OCI-LY7 (cell line): Measurements from ENCODE around the gene SEMA6C. TPM values are rescaled to one million over a fixed set of nuclear protein-coding genes. Genes with fewer than 3 reads are reported as not detected.

ENCODE experiments used
- BruUV-seq: library from RNA; stranded (reverse); fragments of 400-500 nt; replicated peaks from 2 replicates; lab custom pipeline; 2021; lab: Mats Ljungman, UMichigan
- CTCF ChIA-PET: fragments of 300-600 bp; sonication (Branson Sonifier 250); formaldehyde crosslinking; loops from one replicate; lab custom pipeline; 2022; ENCODE audit warnings: antibody characterized with exemption; ENCODE audit not compliant: unreplicated experiment; lab: Charles Lee
- POLR2A ChIA-PET: fragments of 300-600 bp; sonication (Branson Sonifier 250); formaldehyde crosslinking; loops from one replicate; lab custom pipeline; 2022; ENCODE audit warnings: antibody characterized with exemption; lab: Charles Lee
- DNase-seq: peaks from one replicate; pipeline ENCODE4 v3.0.0-alpha.2; 2015; ENCODE audit warnings: low spot score
- H2AFZ ChIP-seq: fragments of 200-600 bp; sonication (generic), shearing (Covaris generic); 2 replicates; pipeline ENCODE4 v1.6.1; 2014; ENCODE audit warnings: mild to moderate bottlenecking, antibody characterized with exemption, low read length, moderate library complexity
- H3K27ac ChIP-seq: fragments of 200-600 bp; sonication (generic); 2 replicates; pipeline ENCODE4 v1.5.1; 2014; ENCODE audit warnings: mixed run types, low read depth, mild to moderate bottlenecking, moderate library complexity, low read length, inconsistent platforms; ENCODE audit not compliant: poor library complexity, severe bottlenecking
- H3K36me3 ChIP-seq: fragments of 200-600 bp; sonication (generic); 2 replicates; pipeline ENCODE4 v1.6.1; 2014; ENCODE audit warnings: mild to moderate bottlenecking, antibody characterized with exemption, low read length, moderate library complexity, mixed read lengths; ENCODE audit not compliant: insufficient read depth
- H3K4me1 ChIP-seq: fragments of 200-600 bp; sonication (generic); 2 replicates; pipeline ENCODE4 v1.5.1; 2014; ENCODE audit warnings: mild to moderate bottlenecking, low read length; ENCODE audit not compliant: insufficient read depth, poor library complexity, severe bottlenecking
- H3K4me2 ChIP-seq: fragments of 200-600 bp; sonication (generic); 2 replicates; pipeline ENCODE4 v1.6.1; 2014; ENCODE audit warnings: mild to moderate bottlenecking, low read length
- H3K4me3 ChIP-seq: fragments of 200-600 bp; sonication (generic); 2 replicates; pipeline ENCODE4 v1.5.1; 2014; ENCODE audit warnings: mild to moderate bottlenecking, low read depth, low read length; ENCODE audit not compliant: poor library complexity, severe bottlenecking
- H3K79me2 ChIP-seq: fragments of 200-600 bp; sonication (generic); 2 replicates; pipeline ENCODE4 v1.6.1; 2016; ENCODE audit warnings: low read depth, mild to moderate bottlenecking, low read length, moderate library complexity, mixed read lengths; ENCODE audit not compliant: insufficient read depth
- H3K9me2 ChIP-seq: fragments of 200-600 bp; sonication (generic); 2 replicates; pipeline ENCODE4 v1.6.1; 2016; ENCODE audit warnings: mild to moderate bottlenecking, low read length, mixed read lengths; ENCODE audit not compliant: insufficient read depth
- H3K9me3 ChIP-seq: fragments of 200-600 bp; sonication (generic); 2 replicates; pipeline ENCODE4 v1.6.1; 2014; ENCODE audit warnings: mild to moderate bottlenecking, mixed run types, low read length, mixed read lengths
- H4K20me1 ChIP-seq: fragments of 200-600 bp; sonication (generic); 2 replicates; pipeline ENCODE4 v1.6.1; 2014; ENCODE audit warnings: mild to moderate bottlenecking, antibody characterized with exemption, low read length, moderate library complexity, mixed read lengths; ENCODE audit not compliant: insufficient read depth
- CTCF ChIP-seq: fragments of 200-600 bp; sonication (generic); conservative IDR thresholded peaks from 2 replicates; pipeline ENCODE4 v1.5.1; 2014; ENCODE audit warnings: mild to moderate bottlenecking, antibody characterized with exemption, low read length, moderate library complexity, mixed read lengths
- EZH2phosphoT487 ChIP-seq: fragments of 200-600 bp; sonication (generic); IDR thresholded peaks from 2 replicates; pipeline ENCODE4 v1.6.1; 2018; ENCODE audit warnings: low read depth, borderline replicate concordance, mild to moderate bottlenecking, mixed run types, antibody characterized with exemption, low read length, moderate library complexity, mixed read lengths
- intact Hi-C: fragments of 100-400 bp; cut with micrococcal nuclease; formaldehyde crosslinking; loops from one replicate; pipeline ENCODE4 v1.10.0; 2022; ENCODE audit not compliant: unreplicated experiment
- total RNA-seq, 2 experiments: library from RNA; depleted of rRNA in 1 of 2; stranded (reverse); fragments of >200 nt in 1 of 2; shearing (Covaris generic) in 1 of 2; gene quantifications; 2 replicates each; pipeline ENCODE4 v1.2.3, GENCODE V29; 2014 to 2022

SEMA6C gene
- total RNA-seq, 2 experiments from 2014 or later, result 1.1 to 1.9 TPM

GRCh38 chr1:151184211-151184610 is 37.8 kb upstream of the SEMA6C start:
- BruUV-seq, result no TSS peak
- CTCF ChIA-PET, result no interaction called here
- H3K79me2 ChIP-seq, result peaks cover 10% of the 10 kb centered on the region
- no peak for DNase-seq
- no peak overlapping the region for H3K4me3 ChIP-seq
- no peak overlapping the region for H3K27ac ChIP-seq
- no peak for TF ChIP-seq EZH2phosphoT487
- no peak for TF ChIP-seq CTCF
- no peaks in the 10 kb centered on the region for H3K9me2 ChIP-seq
- no peaks in the 10 kb centered on the region for H3K9me3 ChIP-seq
- POLR2A ChIA-PET, result interaction anchor here (0.7 kb wide), 1 partner anchor 27 kb away, joined by 3 read pairs; no protein-coding TSS in a partner anchor
- peaks cover 70% of the 10 kb centered on the region for H3K36me3 ChIP-seq
- peaks cover 12% of the 10 kb centered on the region for H3K4me1 ChIP-seq
- H4K20me1 ChIP-seq, result no peaks in the 10 kb centered on the region
- no peak overlapping the region for H3K4me2 ChIP-seq
- H2AFZ ChIP-seq, result no peak overlapping the region
- intact Hi-C loops, result no loop called here

DNA sequence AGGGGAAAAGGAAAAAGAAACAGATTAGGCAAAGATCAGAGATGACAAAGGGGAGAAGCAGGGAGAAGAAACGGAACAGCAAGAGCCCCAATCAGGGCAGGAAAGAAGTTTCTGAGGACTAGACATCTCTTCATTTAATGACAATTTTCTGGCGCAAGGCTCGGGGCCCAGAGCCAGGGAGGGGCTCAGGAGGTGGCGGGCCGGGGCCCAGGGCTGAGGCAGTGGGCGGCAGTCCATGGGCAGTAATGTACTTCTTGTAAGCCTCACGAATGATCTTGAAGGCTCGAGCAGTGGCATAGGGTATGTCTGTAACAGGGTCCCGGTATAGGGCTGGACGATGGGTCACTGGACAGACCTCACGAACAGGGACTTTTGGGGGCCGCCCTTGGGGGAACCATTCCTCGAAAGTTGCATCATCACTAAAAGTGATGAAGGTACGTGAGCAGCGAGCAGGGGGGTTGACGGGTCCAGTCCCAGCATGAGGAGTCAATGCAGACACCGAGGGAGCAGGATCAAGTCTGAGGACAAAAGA is 30.1 kb upstream of the SEMA6C start:
- BruUV-seq, result TSS peak; percentile 72
- H3K9me3 ChIP-seq, result no peaks in the 10 kb centered on the region
- ChIA-PET CTCF (interaction anchor here (1.0 kb wide), 1 partner anchor 13 kb away, joined by 3 read pairs; the partner anchor contains the start of gene VPS72), POLR2A (interaction anchor here (0.7 to 1.7 kb wide), 3 partner anchors 10 to 13 kb away, joined by 3 to 6 read pairs (median 3); no protein-coding TSS in a partner anchor)
- no peak for TF ChIP-seq CTCF
- no peak for TF ChIP-seq EZH2phosphoT487
- peaks cover 60% of the 10 kb centered on the region for H3K36me3 ChIP-seq
- no peak overlapping the region for H3K27ac ChIP-seq
- no peak overlapping the region for H3K4me2 ChIP-seq
- intact Hi-C loops, result no loop called here
- no peaks in the 10 kb centered on the region for H3K79me2 ChIP-seq
- H3K4me1 ChIP-seq, result no peaks in the 10 kb centered on the region
- no peak overlapping the region for H3K4me3 ChIP-seq
- H2AFZ ChIP-seq, result no peak overlapping the region
- no peaks in the 10 kb centered on the region for H4K20me1 ChIP-seq
- no peak for DNase-seq
- no peaks in the 10 kb centered on the region for H3K9me2 ChIP-seq

- ChIA-PET CTCF (interaction anchor here (1.0 kb wide), 1 partner anchor 14 kb away, joined by 3 read pairs; the partner anchor contains the start of gene VPS72), POLR2A (interaction anchor here (0.7 to 1.0 kb wide), 2 partner anchors 9 to 13 kb away, joined by 3 read pairs; no protein-coding TSS in a partner anchor)
- intact Hi-C loops, result no loop called here
- BruUV-seq, result no TSS peak
- Histone ChIP-seq H3K4me2 (no peak within 1 kb of the TSS), H3K9me2 (no peaks in the 10 kb centered on the region), H2AFZ (no peak within 1 kb of the TSS), H3K36me3 (peaks cover 53% of the 10 kb centered on the region), H3K79me2 (no peaks in the 10 kb centered on the region), H3K4me3 (no peak within 1 kb of the TSS), H3K9me3 (no peaks in the 10 kb centered on the region), H3K4me1 (no peaks in the 10 kb centered on the region), H3K27ac (no peak within 1 kb of the TSS), H4K20me1 (no peaks in the 10 kb centered on the region)
- TF ChIP-seq CTCF (peak; percentile 81), EZH2phosphoT487 (no peak)
- DNase-seq, result peak; percentile 51
These were observed 29.4 kb upstream of the SEMA6C start, which contains the start of gene TMOD4 for GRCh38 chr1:151175863-151176262. Gene TMOD4, minus strand, starts transcription at chr1:151175981. Its CDS starts 1,106 bp downstream, at chr1:151174875.
